ENCODE measurements around the gene EIF4G3. TPM values are rescaled to one million over a fixed set of nuclear protein-coding genes. Genes with fewer than 3 reads are reported as not detected.

EIF4G3 gene
- total and polyA plus RNA-seq, 9 of the 15 experiments (the other 6 are each of a cell fraction or from before 2014, with no cell fraction given) = 6.7 to 40.5 (median 32.1) TPM

DNA sequence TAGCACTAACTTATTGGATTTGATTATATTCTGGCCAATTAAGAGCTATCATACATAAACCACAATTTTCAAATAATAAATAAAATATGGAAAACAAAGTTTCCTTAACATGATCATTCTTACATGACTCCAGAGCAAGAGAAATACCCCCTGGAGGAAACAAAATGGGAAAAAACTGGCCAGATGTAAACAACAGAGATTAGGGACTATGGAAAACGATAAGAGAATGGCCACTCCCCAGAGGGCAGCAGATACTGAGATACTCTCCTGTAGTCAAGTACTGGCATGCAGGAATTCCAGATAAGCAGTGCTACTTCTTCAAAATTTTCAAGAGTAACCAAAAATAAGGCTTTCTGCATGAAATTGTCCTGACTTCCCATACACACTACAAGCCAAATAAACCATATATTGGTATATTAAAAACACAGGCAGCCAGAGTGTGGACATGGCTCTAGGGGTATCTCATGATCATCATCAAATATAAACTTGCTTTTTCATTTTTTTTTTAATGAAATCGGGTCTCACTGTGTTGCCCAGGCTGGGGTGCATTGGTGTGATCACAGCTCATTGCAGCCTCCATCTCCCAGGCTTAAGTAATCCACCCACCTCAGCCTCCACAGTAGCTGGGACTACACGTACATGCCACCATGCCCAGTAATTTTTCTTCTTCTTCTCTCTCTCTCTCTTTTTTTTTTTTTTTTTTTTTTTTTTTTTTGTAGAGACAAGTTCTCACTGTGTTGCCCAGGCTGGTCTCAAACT lies 118.5 kb downstream of the EIF4G3 start (continued):
- TF ChIP-seq, protein P1, sequence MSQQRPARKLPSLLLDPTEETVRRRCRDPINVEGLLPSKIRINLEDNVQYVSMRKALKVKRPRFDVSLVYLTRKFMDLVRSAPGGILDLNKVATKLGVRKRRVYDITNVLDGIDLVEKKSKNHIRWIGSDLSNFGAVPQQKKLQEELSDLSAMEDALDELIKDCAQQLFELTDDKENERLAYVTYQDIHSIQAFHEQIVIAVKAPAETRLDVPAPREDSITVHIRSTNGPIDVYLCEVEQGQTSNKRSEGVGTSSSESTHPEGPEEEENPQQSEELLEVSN (IDR thresholded peaks at IDR 0.05; ENCODE audit: borderline replicate concordance in 1 of 2, extremely low read depth in 1 of 2, insufficient read depth in 1 of 2, insufficient read length in 1 of 2, low read depth in 1 of 2, low read length in 1 of 2, poor library complexity in 1 of 2, severe bottlenecking in 1 of 2) = no peak
- TF ChIP-seq CTBP1 (IDR thresholded peaks at IDR 0.05; ENCODE audit: borderline replicate concordance) (peak; percentile 74; the same call in 1 of the 2 replicates), ELF2 (CRISPR knock-in tag; IDR thresholded peaks at IDR 0.05) (no peak), MECOM (CRISPR knock-in tag; IDR thresholded peaks at IDR 0.05) (no peak), TCF7L2 (IDR thresholded peaks at IDR 0.05; ENCODE audit: low read depth, low read length) (no peak), HNRNPUL1 (IDR thresholded peaks at IDR 0.05; ENCODE audit: low read length) (no peak), RUNX1 (IDR thresholded peaks at IDR 0.05; ENCODE audit: low read depth) (no peak), MEF2D (tag; conservative IDR thresholded peaks at IDR 0.05; ENCODE audit: low read depth) (no peak; the same call in 1 of the 2 replicates), CBFA2T2 (conservative IDR thresholded peaks at IDR 0.05) (no peak), HNRNPK (IDR thresholded peaks at IDR 0.05; ENCODE audit: low read depth, low read length, poor library complexity, severe bottlenecking) (no peak), XRCC5 (IDR thresholded peaks at IDR 0.05; ENCODE audit: low read depth, low read length) (no peak), POLR2H (tag; IDR thresholded peaks at IDR 0.05; ENCODE audit: low read depth) (no peak), L3MBTL2 (IDR thresholded peaks at IDR 0.05) (no peak), DNMT1 (IDR thresholded peaks at IDR 0.05) (no peak), SUPT5H (IDR thresholded peaks at IDR 0.05) (no peak), ARID1B (IDR thresholded peaks at IDR 0.05) (peak; percentile 82), NFE2L1 (tag; IDR thresholded peaks at IDR 0.05; ENCODE audit: borderline replicate concordance, low read depth) (no peak), SNIP1 (IDR thresholded peaks at IDR 0.05; ENCODE audit: low read depth) (no peak)
- TF ChIP-seq, protein P2, sequence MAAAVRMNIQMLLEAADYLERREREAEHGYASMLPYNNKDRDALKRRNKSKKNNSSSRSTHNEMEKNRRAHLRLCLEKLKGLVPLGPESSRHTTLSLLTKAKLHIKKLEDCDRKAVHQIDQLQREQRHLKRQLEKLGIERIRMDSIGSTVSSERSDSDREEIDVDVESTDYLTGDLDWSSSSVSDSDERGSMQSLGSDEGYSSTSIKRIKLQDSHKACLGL (CRISPR knock-in tag; IDR thresholded peaks at IDR 0.05; ENCODE audit: borderline replicate concordance, poor library complexity, severe bottlenecking) = no peak
- TF ChIP-seq, protein P3, sequence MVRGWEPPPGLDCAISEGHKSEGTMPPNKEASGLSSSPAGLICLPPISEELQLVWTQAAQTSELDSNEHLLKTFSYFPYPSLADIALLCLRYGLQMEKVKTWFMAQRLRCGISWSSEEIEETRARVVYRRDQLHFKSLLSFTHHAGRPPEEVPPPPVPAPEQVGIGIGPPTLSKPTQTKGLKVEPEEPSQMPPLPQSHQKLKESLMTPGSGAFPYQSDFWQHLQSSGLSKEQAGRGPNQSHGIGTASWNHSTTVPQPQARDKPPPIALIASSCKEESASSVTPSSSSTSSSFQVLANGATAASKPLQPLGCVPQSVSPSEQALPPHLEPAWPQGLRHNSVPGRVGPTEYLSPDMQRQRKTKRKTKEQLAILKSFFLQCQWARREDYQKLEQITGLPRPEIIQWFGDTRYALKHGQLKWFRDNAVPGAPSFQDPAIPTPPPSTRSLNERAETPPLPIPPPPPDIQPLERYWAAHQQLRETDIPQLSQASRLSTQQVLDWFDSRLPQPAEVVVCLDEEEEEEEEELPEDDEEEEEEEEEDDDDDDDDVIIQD (CRISPR knock-in tag; IDR thresholded peaks at IDR 0.05) = no peak
- TF ChIP-seq, protein P4, sequence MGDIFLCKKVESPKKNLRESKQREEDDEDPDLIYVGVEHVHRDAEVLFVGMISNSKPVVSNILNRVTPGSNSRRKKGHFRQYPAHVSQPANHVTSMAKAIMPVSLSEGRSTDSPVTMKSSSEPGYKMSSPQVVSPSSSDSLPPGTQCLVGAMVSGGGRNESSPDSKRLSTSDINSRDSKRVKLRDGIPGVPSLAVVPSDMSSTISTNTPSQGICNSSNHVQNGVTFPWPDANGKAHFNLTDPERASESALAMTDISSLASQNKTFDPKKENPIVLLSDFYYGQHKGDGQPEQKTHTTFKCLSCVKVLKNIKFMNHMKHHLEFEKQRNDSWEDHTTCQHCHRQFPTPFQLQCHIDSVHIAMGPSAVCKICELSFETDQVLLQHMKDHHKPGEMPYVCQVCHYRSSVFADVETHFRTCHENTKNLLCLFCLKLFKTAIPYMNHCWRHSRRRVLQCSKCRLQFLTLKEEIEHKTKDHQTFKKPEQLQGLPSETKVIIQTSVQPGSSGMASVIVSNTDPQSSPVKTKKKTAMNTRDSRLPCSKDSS (IDR thresholded peaks at IDR 0.05; ENCODE audit: low read depth, partially characterized antibody) = no peak
- TF ChIP-seq, protein P5, sequence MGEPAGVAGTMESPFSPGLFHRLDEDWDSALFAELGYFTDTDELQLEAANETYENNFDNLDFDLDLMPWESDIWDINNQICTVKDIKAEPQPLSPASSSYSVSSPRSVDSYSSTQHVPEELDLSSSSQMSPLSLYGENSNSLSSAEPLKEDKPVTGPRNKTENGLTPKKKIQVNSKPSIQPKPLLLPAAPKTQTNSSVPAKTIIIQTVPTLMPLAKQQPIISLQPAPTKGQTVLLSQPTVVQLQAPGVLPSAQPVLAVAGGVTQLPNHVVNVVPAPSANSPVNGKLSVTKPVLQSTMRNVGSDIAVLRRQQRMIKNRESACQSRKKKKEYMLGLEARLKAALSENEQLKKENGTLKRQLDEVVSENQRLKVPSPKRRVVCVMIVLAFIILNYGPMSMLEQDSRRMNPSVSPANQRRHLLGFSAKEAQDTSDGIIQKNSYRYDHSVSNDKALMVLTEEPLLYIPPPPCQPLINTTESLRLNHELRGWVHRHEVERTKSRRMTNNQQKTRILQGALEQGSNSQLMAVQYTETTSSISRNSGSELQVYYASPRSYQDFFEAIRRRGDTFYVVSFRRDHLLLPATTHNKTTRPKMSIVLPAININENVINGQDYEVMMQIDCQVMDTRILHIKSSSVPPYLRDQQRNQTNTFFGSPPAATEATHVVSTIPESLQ (CRISPR knock-in tag; IDR thresholded peaks at IDR 0.05) = no peak

Data from K562 (cell line).